Measurements from ENCODE around the gene GLIS1.

- no peak for TF ChIP-seq EZH2 (IDR thresholded peaks at IDR 0.05; ENCODE audit: low read depth)
- TF ChIP-seq CTCF (conservative IDR thresholded peaks at IDR 0.05) = no peak
Measured at GRCh38 chr1:53548031-53548491, 190.9 kb downstream of the GLIS1 start.

Measured in PC-9 (cell line).